HCEC 1CT (cell line): ENCODE data around the gene DNAJB1.
"Not testable (repeated sequence)": the region's sequence is repeated elsewhere in the genome, so short reads cannot be mapped to it uniquely, and the experiment has no call there.

Source experiments
- DNase-seq: peaks from one replicate; pipeline ENCODE4 v3.0.0-alpha.2; 2017

The DNAJB1 gene

DNA sequence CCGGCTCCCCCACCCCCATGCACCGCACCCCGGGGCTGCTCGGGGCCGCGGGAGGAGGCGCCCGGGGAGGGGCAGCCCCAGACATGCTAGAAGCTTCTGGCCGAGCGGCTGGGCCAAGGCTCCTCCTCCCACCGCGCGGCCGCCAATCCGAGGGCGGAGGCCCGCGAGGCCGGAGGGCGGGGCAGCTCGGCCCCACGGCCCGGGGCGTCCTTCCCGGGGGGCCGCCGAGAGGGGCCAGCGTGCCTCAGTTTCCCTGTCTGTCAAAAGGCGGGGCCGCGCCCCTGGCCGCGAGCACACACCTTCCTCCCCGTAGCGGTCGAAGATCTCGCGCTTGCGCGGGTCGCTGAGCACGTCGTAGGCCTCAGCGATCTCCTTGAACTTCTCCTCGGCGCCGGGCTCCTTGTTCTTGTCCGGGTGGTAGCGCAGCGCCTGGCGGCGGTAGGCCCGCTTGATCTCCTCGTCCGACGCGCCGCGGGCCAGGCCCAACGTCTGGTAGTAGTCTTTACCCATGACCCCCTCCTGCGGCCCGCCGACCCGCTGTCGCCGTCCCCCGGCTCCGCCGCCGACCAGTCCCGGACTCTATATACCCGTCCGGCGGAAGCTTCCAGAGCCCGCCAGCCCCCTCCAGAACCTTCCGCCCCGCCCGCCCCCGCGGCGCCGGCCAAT is at the start of gene DNAJB1:
Gene DNAJB1 (minus strand): TSS at position 558 of the 666 bp plus-strand sequence. CDS start 48 bp downstream, at position 510.
- peak; percentile 78 for DNase-seq

DNA sequence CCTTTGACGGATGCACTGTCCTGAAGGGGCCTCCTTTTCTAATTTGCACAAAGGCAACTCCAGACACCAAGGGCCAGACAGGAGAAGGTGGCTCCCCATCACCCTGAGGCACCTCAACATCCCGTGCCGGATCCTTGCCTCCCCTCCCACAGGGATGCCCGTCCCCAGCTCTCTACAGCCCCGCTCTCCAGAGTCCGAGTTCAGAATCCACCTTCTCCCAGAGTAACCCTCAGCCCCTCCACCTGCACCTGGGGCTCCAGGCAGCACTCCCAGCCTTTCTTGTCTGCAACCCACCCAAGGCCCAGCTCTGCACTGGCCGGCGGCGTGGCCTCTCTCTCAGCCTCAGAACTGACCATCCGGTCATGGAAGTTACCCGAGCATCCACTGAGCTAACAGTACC is 48.9 kb upstream of the DNAJB1 start:
- no peak for DNase-seq

DNA sequence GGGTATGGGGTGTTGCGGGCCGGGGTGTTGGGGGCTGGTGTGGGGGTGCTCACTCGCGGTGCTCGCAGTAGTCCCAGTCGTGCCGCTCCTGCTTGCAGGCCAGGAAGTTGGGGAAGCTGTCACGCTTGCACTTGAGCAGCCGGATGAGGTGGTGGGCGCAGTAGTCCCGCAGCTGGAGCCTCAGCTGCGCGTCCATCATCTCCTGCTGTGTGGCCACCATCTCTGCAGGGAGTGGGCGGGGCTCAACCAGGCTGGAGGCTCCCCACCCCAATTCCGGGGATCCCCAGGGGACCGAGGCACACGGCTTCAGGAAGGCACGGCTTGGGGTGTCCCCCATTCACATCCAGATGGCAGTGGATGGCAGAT is 48.5 kb upstream of the DNAJB1 start:
- DNase-seq = no peak

DNA sequence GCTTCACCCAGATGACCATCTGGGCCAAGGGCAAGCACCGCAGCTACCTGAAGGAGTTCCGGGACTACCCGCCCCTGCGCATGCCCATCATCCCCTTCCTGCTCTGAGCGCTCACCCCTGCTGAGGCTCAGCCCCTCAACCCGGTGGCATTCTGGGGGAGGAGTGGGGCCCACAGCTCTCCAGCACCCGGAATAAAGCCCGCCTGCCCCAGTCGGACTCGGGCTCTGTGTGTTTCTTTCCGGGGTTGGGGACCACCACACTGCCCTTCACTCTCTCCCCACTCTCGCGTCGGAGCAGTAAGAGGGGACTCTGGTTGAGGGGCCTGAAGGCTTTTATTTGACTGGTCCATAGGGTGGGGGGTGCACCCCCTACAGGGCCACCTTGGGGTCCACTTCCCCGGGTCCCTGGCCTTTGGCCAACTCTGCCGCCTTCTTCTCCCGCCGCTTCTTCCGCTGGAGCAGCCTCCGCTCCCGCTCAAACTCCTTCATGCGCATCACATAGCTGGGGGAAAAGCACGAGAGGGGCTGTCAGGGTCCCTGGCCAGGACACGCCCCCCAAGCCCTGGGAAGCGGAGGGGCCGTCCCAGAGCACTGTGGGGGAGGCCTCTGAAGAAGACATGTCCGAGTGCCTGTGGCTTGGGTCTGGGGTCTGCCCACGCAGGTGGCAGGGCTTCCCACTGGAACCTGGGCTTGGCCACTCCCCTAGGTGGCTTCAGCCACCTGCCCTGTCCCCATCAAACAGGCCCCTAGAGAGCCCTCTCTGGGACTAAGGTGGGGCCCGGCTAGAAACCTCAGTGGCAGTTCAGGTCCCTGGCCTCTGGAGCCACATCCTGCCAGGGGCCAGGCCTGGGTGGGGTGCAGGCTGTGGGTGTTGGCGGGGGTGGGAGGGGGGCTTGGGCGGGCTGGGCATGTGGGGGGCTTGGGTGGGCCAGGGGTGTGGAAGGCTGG is 47.8 kb upstream of the DNAJB1 start:
- no peak for DNase-seq

DNA sequence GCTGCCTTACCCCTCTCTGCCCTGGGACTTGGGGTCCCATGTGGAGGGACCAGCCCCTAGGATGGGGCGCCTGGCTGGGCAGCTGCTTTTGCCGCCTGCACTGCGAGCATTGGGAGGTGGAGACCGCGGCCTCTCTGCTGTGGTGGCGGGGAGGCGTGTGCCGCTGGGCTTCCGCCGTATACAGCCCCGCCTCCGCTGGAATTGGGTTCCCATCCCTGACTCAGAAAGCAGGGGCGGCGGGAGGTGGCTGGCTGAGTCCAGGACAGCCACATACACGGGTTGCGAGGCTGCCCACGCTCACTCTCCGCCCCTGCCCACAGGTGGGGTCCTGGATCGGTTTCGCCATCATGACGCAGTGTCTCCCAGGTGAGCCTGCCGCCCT is 47.1 kb upstream of the DNAJB1 start:
- DNase-seq = no peak

DNA sequence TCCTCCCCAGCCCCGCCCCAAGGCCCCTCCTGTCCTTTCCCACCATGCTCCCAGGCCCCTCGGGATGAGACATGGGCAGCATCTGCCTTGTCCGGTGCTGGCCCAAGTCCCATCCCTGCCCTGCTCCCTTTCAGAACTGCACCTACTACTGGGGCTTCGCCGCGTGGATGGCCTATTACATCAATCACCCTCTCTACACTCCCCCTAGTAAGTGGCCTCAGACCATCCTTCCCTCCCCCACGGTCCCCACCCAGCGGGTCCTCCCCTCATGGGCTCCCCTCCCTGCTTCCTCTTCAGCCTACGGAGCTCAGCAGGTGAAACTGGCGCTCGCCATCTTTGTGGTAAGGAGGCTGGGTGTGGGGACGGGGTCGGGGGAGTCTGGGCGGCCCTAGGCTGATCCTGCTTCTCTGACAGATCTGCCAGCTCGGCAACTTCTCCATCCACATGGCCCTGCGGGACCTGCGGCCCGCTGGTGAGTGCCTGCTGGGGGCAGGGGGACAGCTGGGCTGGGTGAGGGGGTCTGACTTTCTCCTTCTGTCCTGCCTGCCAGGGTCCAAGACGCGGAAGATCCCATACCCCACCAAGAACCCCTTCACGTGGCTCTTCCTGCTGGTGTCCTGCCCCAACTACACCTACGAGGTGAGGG is 46.6 kb upstream of the DNAJB1 start:
- not testable (repeated sequence) for DNase-seq

DNA sequence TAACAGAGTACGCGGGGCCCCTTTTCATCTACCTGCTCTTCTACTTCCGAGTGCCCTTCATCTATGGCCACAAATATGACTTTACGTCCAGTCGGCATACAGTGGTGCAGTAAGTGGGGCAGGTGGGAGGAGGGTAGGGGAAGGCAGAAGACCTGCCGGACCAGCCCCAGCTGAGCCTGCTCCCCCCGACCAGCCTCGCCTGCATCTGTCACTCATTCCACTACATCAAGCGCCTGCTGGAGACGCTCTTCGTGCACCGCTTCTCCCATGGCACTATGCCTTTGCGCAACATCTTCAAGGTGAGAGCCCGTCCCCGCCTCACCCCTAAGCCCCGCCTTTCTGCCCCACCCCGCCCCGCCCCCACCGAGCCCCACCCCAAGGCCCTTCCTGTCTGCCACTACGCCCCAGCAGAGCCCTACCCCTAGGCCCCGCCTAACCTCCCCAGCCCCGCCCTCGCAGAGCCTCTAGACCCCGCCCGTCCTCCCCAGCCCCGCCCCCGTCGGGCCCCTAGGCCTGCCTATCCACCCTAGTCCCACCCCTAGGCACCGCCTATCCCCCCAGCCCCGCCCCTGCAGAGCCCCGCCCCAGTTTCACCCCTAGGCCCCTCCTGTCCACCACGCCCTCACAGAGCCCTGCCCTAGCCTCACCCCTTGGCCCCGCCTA is 45.9 kb upstream of the DNAJB1 start:
- DNase-seq = peak; percentile 11

DNA sequence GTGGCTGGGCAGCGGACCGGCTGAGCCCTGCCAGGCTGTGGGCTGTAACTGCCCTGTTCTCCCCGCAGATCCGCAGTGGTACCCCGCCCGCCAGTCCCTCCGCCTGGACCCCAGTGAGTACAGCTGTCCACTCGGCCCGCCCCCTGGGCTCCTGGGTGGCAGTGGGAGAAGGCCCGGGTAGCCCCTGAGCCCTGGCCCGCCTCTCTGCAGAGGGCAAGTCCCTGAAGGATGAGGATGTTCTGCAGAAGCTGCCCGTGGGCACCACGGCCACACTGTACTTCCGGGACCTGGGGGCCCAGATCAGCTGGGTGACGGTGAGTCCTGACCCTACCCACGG is 45.4 kb upstream of the DNAJB1 start:
- DNase-seq = no peak

DNA sequence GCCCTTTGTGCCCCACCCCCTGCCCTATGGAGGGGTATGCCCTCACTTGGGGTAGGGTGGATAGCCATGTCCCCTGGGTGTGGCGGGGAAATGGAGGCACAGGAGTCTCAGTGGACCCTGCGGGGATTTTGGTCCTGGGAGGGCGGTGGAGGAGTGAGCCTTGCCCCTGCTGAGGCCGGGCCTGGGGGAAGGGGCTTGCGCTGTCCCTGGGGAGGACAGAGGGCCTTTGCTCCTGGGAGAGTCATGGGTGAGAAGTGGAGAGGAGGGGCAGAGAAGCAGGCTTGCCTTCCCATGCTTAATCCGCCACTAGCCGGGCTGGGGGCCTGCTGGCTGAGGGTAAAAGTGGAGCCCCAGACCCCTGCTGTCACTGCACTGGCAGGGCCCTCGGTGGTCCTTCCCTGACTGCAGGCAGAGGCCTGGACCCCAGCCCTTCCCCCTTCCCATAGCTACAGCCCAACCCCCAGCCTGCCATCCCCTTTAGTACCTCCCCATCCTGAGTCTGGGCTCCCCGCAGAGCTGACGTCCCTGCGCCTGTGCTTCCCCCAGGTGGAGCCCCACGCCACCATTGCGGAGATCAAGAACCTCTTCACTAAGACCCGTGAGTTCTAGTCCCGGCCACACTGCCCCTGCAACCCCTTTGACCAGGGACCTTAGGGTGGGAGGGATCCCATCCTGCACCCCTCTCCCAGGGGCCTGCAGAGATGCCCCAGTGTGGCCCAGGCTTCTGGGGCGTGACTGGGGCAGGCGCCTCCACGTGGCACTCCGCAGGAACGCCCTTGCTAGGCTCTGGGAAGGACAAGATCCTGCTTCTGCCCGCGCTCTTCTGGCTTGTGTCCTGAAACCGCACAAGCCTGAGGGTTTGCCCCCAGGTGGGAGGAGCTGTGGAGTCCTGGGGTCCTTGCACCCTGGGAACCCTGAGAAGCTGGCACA is 44.7 kb upstream of the DNAJB1 start:
- DNase-seq = no peak

DNA sequence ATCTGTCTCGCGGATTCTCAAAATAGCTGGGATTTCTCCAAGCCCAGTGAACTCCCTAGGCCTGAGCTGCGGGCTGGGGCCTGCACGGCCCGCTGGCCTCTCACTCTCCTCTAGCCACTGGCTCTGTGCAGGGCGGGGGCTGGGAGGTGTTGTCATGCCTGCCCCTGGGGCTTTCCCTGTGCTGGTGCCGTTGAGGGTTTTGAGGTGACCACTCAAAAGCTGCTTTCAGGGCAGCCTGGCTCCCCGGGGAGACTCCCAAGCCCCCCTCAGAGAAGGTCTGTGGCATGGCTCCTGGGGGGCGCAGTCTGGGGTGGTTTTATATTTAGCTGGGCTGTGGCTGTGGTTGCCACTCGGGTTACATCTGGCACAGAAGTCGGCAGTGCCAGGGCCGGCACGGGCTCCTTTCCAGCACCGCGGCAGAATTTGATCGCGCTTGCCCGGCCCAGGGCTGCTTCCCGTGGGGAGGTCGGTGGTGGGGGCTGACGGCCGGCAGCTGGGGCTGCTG is 43.7 kb upstream of the DNAJB1 start:
- no peak for DNase-seq

DNA sequence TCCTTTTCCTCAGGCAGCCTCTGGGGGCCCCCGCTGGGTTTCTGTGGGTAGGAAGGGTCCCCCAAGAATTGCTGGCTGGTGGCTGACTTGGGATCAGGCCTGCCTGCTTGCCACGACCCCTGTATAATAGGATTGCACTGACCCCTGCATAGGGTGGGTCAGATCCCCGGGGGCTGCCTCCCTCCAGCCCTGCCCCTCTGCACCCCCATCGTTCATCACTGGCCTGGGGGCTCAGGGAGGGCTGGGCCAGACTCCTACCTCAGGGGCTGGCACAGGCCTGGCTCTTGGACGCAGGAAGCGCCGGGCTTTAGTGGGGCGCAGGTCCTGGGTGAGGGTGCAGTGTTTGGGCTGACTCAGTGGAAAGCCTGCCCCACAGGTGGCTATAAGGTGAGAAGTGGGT is 43.1 kb upstream of the DNAJB1 start:
- no peak for DNase-seq

DNA sequence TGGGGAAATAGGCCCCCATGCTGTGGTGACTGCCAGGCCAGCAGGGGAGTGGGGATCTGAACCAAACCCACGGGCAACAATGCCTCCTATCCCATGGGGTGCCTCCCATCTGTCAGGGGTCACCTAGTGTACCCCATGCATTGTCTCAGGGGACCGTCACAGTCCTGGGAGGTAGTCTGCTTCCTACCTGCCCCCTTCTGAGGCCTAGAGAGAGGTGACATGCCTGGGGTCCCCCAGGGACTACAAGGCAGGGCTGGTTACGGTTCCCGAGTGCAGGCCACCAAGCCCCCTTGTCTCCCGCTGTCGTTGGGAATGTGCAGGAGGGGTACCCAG is 42.5 kb upstream of the DNAJB1 start:
- DNase-seq = no peak

DNA sequence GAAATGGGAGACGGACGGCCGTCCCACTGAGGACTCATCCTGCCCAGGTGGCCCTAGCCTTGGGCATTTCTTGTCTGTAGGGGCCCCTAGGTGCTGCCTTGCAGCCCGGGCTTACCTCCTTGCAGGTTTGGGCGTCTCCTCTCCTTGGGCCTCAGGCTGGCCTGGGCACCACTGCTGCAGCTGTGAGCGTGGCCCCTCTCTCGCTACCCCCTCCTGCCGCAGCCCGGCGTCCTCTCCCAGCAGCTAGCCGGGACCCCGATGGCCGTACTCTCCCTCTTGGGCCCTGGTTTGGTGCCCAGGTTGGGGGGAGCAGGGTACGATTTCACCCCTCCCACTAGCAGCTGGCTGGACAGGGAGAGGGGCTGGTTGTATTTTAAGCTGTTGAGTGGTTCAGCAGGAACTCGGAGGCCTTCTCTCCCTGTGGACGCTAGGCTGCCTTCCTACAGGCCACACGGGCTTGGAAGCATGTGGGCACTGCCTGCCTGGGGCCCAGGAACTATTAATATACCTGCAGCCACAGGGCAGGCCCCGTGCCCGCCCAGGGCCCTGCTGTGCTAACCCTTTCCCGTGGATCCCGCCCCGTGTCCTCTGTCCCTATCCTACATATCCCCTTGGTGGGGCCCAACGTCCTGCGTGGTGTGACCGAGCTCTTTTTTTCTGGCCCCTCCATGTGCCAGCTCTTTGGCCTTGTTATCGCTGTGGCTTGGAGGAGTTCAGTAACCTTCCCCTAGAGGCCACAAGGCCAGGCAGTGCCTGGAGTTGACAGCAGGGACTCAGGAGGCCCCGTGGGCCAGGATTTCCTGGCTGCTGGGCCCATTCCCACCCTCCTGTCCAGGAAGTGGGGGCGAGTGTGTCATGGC is 41.9 kb upstream of the DNAJB1 start:
- DNase-seq = no peak

DNA sequence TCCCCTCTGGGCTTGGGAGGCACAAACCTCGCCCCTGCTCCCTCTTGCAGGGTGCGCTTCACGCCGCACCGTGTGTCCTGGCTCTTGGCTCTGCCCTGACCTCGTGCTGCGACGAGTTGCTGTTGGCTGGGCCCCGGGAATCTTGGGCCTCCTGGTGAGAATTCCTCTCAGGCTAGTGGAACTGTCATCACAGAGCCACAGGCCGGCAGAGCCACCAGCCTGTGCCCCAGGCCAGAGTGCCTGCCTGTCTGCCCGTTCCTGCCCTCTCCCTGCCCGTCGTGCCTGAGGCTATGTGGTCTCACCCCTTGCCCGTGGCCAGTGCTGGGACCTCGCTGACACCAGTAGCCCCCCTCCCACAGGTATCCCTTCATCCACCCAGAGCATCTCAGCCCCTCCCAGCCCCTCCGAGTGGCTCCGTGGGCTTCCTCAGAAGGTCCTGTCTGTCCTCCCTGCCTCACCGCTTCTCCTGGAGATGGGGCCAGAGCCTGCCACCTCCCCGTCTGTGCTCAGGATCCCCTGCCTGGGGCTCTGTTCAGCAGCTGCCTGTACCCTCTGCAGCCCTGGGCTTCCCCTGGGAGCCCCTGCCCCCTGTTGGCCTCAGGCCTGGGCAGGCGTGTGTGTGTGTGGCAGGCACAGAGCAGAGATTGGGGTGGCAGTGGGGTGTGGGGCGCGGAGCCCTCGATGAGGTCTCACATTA is 40.3 kb upstream of the DNAJB1 start:
- DNase-seq = no peak

DNA sequence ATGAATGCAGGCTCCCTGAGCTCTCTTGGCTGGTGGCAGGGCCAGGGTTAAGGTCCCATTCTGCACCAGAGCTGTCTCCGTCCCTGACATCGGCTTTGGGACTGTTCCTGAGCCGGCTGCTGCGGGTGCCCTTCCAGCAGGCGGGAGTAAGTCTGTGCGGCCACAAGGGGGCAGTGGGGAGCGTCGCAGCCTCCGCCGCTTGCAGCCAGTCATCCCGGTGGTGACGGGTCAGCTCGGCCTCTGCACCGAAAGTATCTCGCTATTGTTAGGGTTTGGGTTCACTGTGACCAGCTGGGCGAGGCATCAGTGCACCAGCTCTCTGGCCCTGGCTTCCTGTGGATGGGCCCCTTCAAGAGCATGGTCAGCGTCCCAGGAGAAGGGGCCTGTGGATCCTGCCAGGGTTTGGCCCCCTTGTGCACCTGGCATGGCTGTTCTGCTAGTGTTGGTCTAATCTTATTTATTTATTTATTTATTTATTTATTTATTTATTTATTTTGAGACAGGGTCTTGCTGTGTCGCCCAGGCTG is 38.5 kb upstream of the DNAJB1 start:
- peak; percentile 77 for DNase-seq

DNA sequence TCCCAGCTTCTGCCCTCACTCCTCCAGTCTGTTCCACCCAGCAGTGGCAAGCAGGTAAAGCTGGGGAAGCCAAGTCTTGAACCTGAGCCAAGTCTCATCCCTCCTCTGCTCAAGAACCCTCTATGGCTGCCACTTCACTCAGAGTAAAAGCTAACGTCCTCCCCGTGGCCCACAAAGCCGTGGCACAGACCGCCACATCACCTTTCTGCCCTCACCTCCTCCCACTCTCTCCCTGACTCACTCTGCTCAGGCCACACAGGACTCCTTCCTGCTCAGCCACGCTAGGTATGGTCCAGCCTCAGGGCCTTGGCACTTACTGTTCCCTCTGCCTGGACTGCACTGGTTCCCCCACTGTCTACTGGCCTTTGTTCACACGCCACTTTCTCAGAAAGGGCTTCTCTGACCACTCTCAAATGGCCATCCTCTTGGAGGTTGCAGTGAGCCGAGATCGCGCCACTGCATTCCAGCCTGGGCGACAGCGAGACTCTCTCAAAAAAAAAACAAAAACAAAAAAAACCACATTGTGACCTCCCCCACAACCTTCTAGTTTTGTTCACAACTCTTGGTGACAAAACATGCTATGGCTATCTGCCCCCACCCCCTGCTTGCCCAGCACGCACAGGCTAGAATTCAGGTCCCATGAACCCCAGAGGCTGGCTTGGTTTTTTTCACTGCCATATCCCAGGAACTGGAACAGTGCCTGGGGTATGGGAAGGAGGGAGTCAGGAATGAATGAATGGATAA is 37.9 kb upstream of the DNAJB1 start:
- DNase-seq = no peak

DNA sequence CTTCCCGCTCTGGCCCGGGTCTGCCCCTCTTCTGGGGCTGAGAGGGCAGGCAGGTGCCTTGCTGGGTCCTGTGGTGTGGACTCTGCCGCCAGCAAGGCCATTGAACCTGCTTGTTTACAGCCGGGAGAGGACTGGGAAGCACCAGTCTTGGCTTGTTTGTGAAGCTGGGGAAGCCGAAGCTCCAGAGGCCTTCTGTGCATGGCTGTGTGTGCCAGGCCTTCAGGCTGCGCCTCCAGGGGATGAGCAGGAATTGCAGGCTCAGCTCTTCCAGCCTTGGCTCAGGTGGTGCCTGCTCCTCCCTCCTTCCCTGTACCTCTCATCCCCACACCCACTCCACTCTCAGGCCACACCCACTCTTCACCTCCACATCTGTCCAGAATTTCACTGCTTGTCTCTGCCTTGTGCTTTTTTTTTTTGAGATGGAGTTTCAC is 36.2 kb upstream of the DNAJB1 start:
- DNase-seq = no peak

DNA sequence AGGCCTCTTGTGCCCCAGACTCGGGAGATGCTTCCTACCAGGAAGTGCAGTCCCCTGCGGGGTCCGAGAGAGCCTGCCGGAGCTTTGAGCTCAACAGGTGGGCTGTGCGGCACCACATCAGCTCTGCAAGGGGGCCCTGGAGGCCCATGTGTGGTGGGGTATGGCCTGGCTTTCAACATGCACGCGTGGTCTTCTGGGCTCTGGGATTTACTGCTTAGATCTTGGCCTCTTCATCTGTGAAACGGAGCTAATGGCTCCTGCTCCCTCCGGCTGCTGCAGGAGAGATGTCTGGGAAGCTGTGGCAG is 35.7 kb upstream of the DNAJB1 start:
- DNase-seq = no peak

DNA sequence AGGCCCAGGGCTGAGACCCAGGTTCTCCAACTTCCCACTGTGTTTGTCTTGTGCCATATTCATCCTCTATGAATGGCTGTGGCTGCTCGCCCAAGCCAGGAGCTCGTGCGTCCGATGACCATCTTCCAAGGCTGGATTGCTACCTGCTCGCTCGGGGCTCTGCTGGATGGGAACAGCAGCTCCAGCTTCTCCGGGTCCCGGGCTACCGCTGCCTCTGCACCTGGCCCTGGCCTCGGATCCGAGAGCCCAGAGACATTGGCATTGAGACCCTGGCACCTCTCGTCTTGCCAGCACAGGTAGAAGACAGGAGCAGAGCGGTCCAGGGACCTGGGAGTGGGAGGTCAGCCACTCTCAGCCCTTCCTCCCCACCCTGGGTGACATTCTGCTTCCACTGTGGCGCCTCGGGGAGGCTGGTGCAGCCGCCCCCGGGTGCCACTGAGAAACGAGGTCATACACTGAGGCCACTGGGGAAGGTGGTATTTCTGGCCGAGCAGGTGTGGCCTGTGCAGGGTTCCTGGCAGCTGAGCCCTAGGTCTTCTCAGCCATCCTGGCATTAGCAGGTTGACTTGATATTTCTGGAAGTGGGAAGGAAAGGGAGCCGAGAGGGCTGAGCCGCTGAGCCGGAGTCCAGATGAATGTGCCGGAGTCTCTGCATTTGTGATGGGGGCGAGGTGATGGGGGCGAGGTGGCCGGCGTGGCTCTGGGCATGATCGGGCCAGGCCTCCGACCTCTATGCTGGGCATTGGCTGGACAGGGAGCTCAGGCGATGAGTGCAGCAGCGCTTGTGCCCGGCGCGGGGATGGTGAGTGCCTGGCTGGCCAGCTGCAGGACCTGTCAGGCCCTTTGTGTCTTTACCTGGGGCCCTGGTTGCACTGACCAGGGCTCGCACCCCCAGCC is 35.1 kb upstream of the DNAJB1 start:
- DNase-seq = no peak
